ENCODE data around the gene PSME1. TPM values are rescaled to one million over a fixed set of nuclear protein-coding genes. Genes with fewer than 3 reads are reported as not detected.
A peak's percentile ranks its signal among the peaks of the same experiment; 100 is the strongest.

The PSME1 gene
- total RNA-seq, 2 experiments from 2014 or later: 149 to 187 TPM

DNA sequence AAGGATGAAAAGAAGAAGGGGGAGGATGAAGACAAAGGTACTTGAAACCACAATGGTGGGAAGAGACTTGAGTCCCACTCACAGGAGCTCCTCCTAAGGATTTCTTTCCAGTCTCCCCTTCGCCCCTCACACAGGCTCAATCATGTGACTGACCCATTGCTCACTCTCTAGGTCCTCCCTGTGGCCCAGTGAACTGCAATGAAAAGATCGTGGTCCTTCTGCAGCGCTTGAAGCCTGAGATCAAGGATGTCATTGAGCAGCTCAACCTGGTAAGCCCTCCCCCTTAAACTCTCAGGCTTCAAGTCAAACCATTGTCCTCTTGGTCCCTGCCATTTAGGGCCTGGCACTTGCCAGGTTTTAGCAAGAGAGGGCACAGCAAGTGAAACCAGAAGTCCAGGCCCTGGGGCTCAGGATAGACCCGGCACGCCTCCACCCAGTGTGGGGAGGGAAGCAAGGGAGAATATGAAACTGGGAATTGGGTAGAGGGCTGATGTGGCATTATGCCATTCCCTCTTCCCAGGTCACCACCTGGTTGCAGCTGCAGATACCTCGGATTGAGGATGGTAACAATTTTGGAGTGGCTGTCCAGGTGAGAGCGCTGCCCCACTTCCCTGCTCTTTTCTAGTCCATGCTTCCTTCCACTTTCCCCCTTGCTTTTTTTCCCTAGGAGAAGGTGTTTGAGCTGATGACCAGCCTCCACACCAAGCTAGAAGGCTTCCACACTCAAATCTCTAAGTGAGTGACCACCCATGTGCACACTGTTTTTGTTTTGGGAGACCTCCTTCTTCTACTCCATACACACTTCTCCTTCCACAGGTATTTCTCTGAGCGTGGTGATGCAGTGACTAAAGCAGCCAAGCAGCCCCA, 1.8 kb downstream of the PSME1 start:
- POLR2A ChIA-PET: interaction anchor here (0.6 to 4.1 kb wide), 10 partner anchors 9 to 93 kb away, joined by 3 to 43 read pairs (median 4); partner anchors contain the start of genes DCAF11, IRF9, NRL and PCK2
- no peak for TF ChIP-seq EZH2phosphoT487 (IDR thresholded peaks at IDR 0.05; ENCODE audit: borderline replicate concordance, low read depth, low read length)
- TF ChIP-seq, protein P1, sequence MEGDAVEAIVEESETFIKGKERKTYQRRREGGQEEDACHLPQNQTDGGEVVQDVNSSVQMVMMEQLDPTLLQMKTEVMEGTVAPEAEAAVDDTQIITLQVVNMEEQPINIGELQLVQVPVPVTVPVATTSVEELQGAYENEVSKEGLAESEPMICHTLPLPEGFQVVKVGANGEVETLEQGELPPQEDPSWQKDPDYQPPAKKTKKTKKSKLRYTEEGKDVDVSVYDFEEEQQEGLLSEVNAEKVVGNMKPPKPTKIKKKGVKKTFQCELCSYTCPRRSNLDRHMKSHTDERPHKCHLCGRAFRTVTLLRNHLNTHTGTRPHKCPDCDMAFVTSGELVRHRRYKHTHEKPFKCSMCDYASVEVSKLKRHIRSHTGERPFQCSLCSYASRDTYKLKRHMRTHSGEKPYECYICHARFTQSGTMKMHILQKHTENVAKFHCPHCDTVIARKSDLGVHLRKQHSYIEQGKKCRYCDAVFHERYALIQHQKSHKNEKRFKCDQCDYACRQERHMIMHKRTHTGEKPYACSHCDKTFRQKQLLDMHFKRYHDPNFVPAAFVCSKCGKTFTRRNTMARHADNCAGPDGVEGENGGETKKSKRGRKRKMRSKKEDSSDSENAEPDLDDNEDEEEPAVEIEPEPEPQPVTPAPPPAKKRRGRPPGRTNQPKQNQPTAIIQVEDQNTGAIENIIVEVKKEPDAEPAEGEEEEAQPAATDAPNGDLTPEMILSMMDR (conservative IDR thresholded peaks at IDR 0.05; ENCODE audit: low read length): no peak
- Histone ChIP-seq H4K20me1 (ENCODE audit: insufficient read depth, low read length) (0 out of 2 replicates have a peak, but pooled peaks cover 6% of the 10 kb centered on the region), H3K27ac (ENCODE audit: low read depth, low read length, poor library complexity, severe bottlenecking) (peak overlapping the region; percentile 46), H3K36me3 (ENCODE audit: insufficient read depth, low read length) (peaks cover 29% of the 10 kb centered on the region), H3K4me2 (ENCODE audit: low read length) (peak overlapping the region; percentile 89), H3K79me2 (ENCODE audit: insufficient read depth, low read depth, low read length) (peaks cover 25% of the 10 kb centered on the region), H3K4me1 (ENCODE audit: insufficient read depth, low read length, poor library complexity, severe bottlenecking) (peaks cover 42% of the 10 kb centered on the region), H3K9me2 (ENCODE audit: insufficient read depth, low read length) (no peaks in the 10 kb centered on the region), H3K4me3 (ENCODE audit: low read depth, low read length, poor library complexity, severe bottlenecking) (peak overlapping the region; percentile 98), H2AFZ (ENCODE audit: low read length) (no peak overlapping the region), H3K9me3 (ENCODE audit: low read length) (no peaks in the 10 kb centered on the region)
- intact Hi-C loops (cut with micrococcal nuclease; ENCODE audit: unreplicated experiment): no loop called here
- TSS peak; percentile 88 for BruUV-seq (replicated peaks)
- CTCF ChIA-PET (ENCODE audit: unreplicated experiment): interaction anchor here (0.6 to 2.1 kb wide), 3 partner anchors 8 to 29 kb away, joined by 3 to 12 read pairs (median 4); partner anchors contain the start of genes DCAF11 and NRL
- no peak for DNase-seq (ENCODE audit: low spot score)

DNA sequence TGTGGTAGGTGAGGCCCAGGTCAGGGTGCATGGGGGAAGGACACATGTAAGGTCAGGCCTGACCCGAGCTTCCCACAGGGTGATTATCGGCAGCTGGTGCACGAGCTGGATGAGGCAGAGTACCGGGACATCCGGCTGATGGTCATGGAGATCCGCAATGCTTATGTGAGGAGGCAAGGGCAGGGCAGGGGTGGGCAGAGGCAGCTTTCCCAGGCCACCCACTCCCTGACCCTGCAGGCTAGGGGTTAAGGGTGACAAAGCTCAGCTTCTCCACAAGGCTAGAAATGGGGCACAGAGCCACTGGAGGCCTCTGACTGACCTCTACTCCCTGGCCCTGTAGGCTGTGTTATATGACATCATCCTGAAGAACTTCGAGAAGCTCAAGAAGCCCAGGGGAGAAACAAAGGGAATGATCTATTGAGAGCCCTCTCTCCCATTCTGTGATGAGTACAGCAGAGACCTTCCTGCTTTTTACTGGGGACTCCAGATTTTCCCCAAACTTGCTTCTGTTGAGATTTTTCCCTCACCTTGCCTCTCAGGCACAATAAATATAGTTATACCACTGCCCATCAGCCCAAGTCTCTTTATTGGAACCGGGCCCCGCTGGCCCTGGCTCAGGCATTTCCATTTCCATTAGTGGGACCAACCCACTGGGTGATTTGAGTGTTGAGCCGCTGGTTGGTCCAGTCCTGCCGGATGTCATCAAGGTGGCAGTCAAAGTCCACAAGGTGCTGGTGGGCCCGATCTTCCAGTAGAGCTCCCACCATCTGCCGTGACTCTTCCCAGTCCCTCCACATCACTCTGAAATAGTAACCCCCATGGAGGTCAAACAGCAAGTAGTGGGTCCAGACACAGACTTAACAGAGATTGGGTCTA, 2.6 kb downstream of the PSME1 start:
- POLR2A ChIA-PET: interaction anchor here (1.1 to 4.1 kb wide), 4 partner anchors 21 to 44 kb away, joined by 3 to 43 read pairs (median 4); partner anchors contain the start of genes DCAF11, NRL and PCK2
- H3K4me1 ChIP-seq (ENCODE audit: insufficient read depth, low read length, poor library complexity, severe bottlenecking): peaks cover 42% of the 10 kb centered on the region
- BruUV-seq (replicated peaks): no TSS peak
- H4K20me1 ChIP-seq (ENCODE audit: insufficient read depth, low read length): 0 out of 2 replicates have a peak, but pooled peaks cover 6% of the 10 kb centered on the region
- H3K4me3 ChIP-seq (ENCODE audit: low read depth, low read length, poor library complexity, severe bottlenecking): peak overlapping the region; percentile 85
- no peaks in the 10 kb centered on the region for H3K9me3 ChIP-seq (ENCODE audit: low read length)
- H3K9me2 ChIP-seq (ENCODE audit: insufficient read depth, low read length): no peaks in the 10 kb centered on the region
- no peak for DNase-seq (ENCODE audit: low spot score)
- H3K36me3 ChIP-seq (ENCODE audit: insufficient read depth, low read length): peaks cover 38% of the 10 kb centered on the region
- H3K4me2 ChIP-seq (ENCODE audit: low read length): peak overlapping the region; percentile 89
- CTCF ChIA-PET (ENCODE audit: unreplicated experiment): no interaction called here
- no peak overlapping the region for H2AFZ ChIP-seq (ENCODE audit: low read length)
- H3K27ac ChIP-seq (ENCODE audit: low read depth, low read length, poor library complexity, severe bottlenecking): no peak overlapping the region
- no peak for TF ChIP-seq EZH2phosphoT487 (IDR thresholded peaks at IDR 0.05; ENCODE audit: borderline replicate concordance, low read depth, low read length)
- TF ChIP-seq, protein P1 (conservative IDR thresholded peaks at IDR 0.05; ENCODE audit: low read length): no peak
- intact Hi-C loops (cut with micrococcal nuclease; ENCODE audit: unreplicated experiment): no loop called here
- H3K79me2 ChIP-seq (ENCODE audit: insufficient read depth, low read depth, low read length): peaks cover 25% of the 10 kb centered on the region
